Hematopoietic multipotent progenitor cell treated with erythropoietin and hydrocortisone succinate and interleukin-3 and kit ligand, for 17 days (in vitro differentiated cells): ENCODE results near the gene PLXNA4.
A peak's percentile ranks its signal among the peaks of the same experiment; 100 is the strongest.

ENCODE experiments used
- DNase-seq: peaks from one replicate; pipeline ENCODE4 v3.0.0-alpha.2; 2015; ENCODE audit warnings: low spot score

The PLXNA4 gene

DNA sequence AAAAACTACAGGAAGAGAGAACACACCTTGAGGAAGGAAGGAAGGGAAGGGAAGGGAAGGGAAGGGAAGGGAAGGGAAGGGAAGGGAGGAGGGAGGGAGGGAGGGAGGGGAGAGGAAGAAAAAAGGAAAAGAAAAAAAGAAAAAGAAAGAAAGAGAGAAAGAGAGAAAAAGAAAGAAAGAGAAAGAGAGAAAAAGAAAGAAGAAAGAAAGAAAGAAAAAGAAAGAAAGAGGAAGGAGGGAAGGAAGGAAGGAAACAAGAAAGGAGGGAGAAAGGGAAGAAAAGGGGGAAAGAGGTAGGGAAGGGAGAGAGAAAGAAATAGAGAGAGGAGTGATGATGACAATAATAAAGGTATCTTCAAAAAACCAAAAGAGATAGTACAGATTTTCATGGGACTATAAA lies 12.3 kb upstream of the PLXNA4 start:
- no peak for DNase-seq

- DNase-seq: no peak
These were observed 8.7 kb upstream of the PLXNA4 start for GRCh38 chr7:132584796-132585494.

GRCh38 chr7:132581431-132581830 lies 5.2 kb upstream of the PLXNA4 start:
- DNase-seq: no peak

GRCh38 chr7:132580717-132581285 lies 4.5 kb upstream of the PLXNA4 start:
- DNase-seq: peak; percentile 16

GRCh38 chr7:132580277-132580676 lies 4.0 kb upstream of the PLXNA4 start:
- DNase-seq: no peak

GRCh38 chr7:132579260-132579899 lies 3.1 kb upstream of the PLXNA4 start:
- DNase-seq: no peak

DNA sequence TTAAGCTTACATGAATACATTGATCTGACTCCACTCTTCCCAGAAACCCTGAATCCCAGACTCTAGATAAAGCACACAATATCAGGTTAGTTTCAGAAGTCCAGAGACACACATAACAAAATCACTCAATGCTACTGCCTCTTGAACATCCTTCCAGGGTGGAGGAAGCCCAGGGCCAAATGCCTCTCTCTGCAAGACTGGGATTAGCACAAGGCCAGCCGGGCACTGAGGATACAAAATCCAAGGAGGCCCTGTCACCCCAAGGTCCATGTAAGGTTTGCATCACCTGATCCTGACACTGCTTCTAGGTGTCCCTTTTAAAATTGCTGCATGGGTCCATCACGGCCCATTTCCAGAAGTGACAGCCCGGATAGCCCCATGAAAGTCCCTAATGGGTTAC lies 2.6 kb upstream of the PLXNA4 start:
- DNase-seq: no peak

DNA sequence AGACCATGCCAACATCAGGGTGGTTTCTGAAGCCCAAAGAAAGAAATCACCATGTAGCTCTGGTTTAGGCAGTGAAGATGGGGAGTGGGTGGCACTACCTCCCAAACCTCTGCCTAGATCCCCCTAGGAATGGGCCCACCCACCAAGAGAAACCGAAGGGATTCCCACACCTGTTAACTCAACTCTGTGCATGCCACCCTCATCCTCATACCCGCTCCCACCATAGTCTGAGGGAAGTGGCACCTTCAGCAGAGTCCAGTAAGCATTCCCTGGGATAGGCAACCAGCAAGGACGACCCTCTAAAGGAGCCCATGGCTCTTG lies 1.7 kb upstream of the PLXNA4 start:
- DNase-seq: no peak

- no peak for DNase-seq
These were observed 1.2 kb upstream of the PLXNA4 start for GRCh38 chr7:132577206-132578049.

DNA sequence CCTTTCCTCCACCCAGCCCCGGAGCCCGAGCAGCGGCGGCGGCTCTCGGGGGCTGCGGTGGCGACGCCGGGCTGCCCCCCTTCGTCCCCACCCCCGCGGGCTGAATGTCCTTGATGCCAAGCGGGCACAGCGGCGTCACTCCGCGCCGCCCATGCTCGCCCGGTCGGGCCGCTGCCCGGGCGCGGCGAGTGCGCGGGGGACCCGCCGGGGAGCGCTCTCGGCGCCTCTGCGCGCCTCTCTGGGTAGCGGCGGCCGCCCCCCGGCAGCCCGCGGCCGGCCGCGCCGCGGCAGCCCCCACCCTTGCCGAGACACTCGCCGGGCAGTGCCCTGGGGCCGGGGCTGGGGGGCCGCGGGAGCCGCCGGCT lies 433 bp upstream of the PLXNA4 start:
- no peak for DNase-seq

DNA sequence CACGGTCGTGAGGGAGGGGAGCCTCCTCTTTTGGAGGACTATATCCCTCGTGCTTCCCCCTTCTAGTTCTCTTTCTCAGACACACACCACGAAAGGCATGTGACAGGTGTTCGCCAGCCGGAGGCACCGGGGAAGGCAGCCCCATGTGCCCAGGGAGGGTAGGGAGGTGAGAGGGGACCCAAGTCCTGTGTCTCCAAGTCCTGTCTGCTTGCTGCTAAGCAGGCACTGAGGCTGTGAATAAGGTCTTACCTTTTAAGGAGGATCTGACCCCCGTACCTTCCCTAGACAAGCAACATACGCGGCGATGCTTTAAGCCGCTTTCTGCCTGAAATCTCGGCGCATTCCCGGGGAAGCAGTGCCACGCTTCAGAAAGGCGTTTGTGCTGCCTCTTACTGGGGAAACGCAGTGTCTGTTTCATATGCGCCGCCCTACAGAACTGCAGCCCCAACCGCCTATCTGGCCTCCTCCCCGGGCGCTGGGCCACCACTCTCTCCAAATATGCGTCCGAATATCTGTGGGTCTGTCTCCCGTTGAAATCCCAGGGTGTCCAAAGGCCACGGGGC lies 770 bp downstream of the PLXNA4 start:
- DNase-seq: no peak

DNA sequence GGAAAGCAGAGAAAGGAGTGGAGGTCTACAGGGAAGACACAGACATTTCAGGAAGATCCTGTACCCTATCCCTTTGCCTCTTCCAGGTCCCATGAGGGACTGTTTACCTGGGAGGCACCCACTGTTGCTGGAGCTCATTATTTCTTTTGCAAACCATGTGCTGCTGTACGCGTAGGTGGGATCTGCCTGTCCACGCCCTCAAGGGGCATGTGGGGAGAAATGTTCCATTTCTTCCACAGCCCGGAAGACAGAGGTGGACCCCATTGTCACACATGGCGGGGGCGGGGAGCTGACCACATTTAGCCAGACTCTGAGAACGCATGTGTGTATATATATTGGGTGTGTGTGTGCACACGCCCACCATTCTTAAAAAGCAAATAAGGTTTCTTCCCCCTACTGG lies 2.0 kb downstream of the PLXNA4 start:
- DNase-seq: no peak

- no peak for DNase-seq
These were observed 2.9 kb downstream of the PLXNA4 start for GRCh38 chr7:132573251-132573955.

DNA sequence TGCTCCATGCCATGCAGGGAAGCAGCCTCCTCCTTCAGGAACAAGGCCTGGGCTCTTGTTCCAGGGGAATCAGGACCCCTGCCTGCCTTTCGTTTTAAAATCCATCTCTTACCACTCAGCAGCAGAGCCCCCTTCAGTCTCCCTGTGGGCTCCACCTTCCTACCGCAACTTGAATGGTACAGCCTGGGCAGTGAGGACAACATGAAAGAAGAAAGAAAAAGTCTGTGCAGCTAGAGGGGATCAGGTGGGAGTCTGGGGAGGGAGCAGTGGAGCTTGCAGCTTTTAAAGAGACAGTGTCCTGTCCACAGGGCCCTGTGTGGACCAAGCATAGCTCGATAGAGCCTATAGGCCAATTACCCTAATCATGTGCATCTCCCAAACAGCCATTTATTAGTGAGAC lies 3.7 kb downstream of the PLXNA4 start:
- DNase-seq: no peak

DNA sequence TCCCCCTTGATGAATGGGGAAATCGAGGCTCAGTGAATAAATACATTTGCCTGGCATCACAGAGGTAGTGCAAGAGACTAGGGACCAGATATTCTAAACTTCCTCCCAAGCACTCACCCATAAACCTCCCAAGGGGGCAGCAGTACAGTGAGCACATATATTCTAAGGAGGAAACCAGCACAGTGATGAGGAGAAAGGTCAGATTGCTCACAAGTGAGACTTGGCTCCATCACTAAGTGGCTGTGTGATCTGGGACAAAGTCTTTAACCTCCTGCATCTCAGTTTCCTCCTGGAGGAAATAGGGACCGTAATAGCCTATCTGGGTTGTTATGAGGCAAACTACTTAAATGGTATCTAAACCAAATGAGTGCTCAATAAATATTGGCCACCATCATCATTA lies 4.3 kb downstream of the PLXNA4 start:
- no peak for DNase-seq

DNA sequence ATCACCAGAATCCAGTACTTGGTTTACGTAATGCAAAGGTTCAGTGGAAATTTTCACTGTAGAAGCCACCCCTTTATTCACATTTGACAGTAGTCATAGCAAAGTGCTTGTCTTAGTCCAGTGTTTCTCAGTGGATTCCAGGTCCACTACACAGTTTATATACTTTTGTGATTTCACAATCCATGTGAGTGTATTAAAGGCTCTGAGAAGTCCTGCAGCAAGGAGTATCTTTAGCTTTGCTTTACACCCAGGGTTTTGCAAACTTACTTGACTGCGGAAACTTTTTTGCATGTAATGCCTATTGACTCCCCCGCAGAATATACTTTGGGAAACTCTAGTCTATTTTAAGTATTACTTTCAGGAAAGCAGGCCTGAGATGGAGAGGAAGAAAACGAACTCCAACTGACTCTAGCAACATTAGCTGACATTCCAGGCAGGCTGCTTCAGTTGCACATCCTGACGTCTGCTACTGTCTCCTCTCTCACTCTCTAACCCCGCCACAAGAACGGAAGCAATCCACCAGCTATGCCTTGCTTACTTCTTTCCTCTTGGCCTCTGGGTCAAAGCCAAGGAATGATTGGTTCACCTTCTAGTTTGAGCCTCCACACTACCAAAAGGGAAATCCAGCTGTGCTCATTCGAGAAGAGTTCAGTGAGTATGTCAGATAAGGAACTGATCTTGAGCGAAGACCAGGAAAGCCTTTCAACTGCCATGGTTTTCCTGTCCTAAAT lies 6.2 kb downstream of the PLXNA4 start:
- DNase-seq: no peak

DNA sequence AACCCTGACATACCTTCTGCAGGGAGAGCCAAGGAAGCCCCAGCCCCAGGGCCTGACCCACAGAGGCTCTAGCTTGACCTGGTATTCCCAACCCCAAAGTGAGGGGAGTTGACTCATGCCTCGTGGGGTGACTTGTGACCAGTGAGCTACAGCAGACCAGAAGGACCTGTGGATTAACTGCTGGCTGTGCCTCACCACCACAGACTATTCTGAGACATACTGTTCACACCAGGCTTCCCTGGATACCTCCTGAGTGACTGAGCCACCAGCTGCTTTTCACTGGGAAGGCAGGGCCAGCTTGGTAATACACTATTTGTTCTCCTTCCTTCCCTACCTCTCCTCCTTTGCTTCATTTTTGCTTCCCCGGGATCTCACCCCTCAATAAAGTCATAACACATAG lies 7.3 kb downstream of the PLXNA4 start:
- DNase-seq: no peak

GRCh38 chr7:132565885-132566284 lies 10.4 kb downstream of the PLXNA4 start:
- no peak for DNase-seq

GRCh38 chr7:132565441-132565840 lies 10.8 kb downstream of the PLXNA4 start:
- no peak for DNase-seq

DNA sequence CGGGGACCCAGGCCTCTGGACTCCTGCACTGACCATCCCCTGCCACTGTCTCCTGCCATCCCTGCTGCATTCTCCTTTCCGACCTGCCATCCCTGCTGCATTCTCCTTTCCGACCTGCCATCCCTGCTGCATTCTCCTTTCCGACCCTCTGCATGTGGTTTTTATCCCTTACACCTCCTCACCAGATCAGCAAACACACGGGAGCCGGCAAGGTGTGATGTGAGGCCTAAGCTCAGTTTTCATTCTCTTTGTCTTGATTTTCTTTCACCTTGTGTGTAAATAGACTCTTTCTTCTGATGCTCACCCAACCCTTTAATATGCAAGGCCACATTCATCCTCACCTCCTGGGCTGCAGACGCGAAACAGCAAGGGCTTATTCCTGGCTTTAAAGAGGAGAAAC lies 11.4 kb downstream of the PLXNA4 start:
- DNase-seq: no peak

GRCh38 chr7:132564090-132564489 lies 12.2 kb downstream of the PLXNA4 start:
- DNase-seq: no peak
